ENCODE measurements around the gene PSD. TPM values are rescaled to one million over a fixed set of nuclear protein-coding genes. Genes with fewer than 3 reads are reported as not detected.
A peak's percentile ranks its signal among the peaks of the same experiment; 100 is the strongest.

The PSD gene
- total and polyA plus RNA-seq, 9 of the 15 experiments (the other 6 are each of a cell fraction or from before 2014, with no cell fraction given), result 0.11 to 1.7 (median 0.54) TPM; not detected in 2

DNA sequence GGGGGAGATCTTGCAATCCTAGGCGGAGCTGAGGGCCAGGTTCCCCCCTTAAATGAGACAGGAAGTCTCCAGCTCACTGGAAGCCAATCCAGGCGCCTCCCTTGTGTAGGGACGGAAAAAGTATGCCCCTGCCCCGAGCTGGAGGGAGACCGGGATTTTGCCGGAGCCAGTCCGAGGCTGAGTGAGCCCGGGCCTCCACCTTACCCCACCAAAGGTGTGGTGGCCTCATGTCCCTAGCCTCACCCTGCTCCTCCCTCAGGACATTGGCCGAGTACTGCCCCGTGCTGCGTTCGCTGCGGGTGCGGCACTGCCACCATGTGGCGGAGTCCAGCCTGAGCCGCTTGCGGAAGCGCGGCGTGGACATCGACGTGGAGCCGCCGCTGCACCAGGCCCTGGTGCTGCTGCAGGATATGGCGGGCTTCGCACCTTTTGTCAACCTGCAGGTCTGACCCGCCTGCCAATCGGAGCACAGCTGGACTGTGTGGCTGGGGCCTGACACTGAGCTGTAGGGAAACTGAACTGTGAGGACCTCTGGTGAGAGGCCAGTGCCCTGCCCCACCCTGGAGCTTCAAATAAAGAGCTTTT lies 4.1 kb upstream of the PSD start (continued):
- TF ChIP-seq CBFB (CRISPR knock-in tag; IDR thresholded peaks at IDR 0.05) (no peak; the same call in 1 of the 2 replicates), RBM34 (IDR thresholded peaks at IDR 0.05; ENCODE audit: borderline replicate concordance, insufficient read depth, low read length) (no peak), ZNF143 (CRISPR knock-in tag; IDR thresholded peaks at IDR 0.05) (peak; percentile 5; the same call in 1 of the 2 replicates), EGR1 (conservative IDR thresholded peaks at IDR 0.05) (no peak), NFIC (IDR thresholded peaks at IDR 0.05) (0 out of 2 replicates have a peak, but pooled peaks have one; percentile 13), IFI16 (CRISPR knock-in tag; IDR thresholded peaks at IDR 0.05) (no peak), HNRNPLL (IDR thresholded peaks at IDR 0.05; ENCODE audit: low read depth, low read length, poor library complexity, severe bottlenecking) (peak; percentile 58), CBX5 (IDR thresholded peaks at IDR 0.05; ENCODE audit: borderline replicate concordance, low read depth) (no peak; the same call in 1 of the 2 replicates), NFATC3 (IDR thresholded peaks at IDR 0.05) (no peak), PHTF2 (CRISPR knock-in tag; IDR thresholded peaks at IDR 0.05) (no peak)
- TF ChIP-seq, protein P1, sequence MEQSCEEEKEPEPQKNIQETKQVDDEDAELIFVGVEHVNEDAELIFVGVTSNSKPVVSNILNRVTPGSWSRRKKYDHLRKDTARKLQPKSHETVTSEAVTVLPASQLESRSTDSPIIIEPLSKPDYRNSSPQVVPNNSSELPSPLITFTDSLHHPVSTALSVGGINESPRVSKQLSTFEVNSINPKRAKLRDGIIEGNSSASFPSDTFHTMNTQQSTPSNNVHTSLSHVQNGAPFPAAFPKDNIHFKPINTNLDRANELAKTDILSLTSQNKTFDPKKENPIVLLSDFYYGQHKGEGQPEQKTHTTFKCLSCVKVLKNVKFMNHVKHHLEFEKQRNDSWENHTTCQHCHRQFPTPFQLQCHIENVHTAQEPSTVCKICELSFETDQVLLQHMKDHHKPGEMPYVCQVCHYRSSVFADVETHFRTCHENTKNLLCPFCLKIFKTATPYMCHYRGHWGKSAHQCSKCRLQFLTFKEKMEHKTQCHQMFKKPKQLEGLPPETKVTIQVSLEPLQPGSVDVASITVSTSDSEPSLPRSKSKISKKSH (CRISPR knock-in tag; IDR thresholded peaks at IDR 0.05), result no peak
- TF ChIP-seq, protein P2, sequence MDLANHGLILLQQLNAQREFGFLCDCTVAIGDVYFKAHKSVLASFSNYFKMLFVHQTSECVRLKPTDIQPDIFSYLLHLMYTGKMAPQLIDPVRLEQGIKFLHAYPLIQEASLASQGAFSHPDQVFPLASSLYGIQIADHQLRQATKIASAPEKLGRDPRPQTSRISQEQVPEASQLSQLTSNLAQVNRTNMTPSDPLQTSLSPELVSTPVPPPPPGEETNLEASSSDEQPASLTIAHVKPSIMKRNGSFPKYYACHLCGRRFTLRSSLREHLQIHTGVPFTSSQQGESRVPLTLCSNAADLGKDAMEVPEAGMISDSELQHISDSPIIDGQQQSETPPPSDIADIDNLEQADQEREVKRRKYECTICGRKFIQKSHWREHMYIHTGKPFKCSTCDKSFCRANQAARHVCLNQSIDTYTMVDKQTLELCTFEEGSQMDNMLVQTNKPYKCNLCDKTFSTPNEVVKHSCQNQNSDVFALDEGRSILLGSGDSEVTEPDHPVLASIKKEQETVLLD (IDR thresholded peaks at IDR 0.05), result peak; percentile 69; the same call in 1 of the 2 replicates
- TF ChIP-seq, protein P3, sequence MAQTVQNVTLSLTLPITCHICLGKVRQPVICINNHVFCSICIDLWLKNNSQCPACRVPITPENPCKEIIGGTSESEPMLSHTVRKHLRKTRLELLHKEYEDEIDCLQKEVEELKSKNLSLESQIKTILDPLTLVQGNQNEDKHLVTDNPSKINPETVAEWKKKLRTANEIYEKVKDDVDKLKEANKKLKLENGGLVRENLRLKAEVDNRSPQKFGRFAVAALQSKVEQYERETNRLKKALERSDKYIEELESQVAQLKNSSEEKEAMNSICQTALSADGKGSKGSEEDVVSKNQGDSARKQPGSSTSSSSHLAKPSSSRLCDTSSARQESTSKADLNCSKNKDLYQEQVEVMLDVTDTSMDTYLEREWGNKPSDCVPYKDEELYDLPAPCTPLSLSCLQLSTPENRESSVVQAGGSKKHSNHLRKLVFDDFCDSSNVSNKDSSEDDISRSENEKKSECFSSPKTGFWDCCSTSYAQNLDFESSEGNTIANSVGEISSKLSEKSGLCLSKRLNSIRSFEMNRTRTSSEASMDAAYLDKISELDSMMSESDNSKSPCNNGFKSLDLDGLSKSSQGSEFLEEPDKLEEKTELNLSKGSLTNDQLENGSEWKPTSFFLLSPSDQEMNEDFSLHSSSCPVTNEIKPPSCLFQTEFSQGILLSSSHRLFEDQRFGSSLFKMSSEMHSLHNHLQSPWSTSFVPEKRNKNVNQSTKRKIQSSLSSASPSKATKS (CRISPR knock-in tag; IDR thresholded peaks at IDR 0.05), result no peak
- TF ChIP-seq, protein P4, sequence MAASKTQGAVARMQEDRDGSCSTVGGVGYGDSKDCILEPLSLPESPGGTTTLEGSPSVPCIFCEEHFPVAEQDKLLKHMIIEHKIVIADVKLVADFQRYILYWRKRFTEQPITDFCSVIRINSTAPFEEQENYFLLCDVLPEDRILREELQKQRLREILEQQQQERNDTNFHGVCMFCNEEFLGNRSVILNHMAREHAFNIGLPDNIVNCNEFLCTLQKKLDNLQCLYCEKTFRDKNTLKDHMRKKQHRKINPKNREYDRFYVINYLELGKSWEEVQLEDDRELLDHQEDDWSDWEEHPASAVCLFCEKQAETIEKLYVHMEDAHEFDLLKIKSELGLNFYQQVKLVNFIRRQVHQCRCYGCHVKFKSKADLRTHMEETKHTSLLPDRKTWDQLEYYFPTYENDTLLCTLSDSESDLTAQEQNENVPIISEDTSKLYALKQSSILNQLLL (CRISPR knock-in tag; IDR thresholded peaks at IDR 0.05; ENCODE audit: borderline replicate concordance), result no peak
- TF ChIP-seq, protein P5, sequence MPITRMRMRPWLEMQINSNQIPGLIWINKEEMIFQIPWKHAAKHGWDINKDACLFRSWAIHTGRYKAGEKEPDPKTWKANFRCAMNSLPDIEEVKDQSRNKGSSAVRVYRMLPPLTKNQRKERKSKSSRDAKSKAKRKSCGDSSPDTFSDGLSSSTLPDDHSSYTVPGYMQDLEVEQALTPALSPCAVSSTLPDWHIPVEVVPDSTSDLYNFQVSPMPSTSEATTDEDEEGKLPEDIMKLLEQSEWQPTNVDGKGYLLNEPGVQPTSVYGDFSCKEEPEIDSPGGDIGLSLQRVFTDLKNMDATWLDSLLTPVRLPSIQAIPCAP (CRISPR knock-in tag; IDR thresholded peaks at IDR 0.05; ENCODE audit: borderline replicate concordance), result no peak
- TF ChIP-seq, protein P6, sequence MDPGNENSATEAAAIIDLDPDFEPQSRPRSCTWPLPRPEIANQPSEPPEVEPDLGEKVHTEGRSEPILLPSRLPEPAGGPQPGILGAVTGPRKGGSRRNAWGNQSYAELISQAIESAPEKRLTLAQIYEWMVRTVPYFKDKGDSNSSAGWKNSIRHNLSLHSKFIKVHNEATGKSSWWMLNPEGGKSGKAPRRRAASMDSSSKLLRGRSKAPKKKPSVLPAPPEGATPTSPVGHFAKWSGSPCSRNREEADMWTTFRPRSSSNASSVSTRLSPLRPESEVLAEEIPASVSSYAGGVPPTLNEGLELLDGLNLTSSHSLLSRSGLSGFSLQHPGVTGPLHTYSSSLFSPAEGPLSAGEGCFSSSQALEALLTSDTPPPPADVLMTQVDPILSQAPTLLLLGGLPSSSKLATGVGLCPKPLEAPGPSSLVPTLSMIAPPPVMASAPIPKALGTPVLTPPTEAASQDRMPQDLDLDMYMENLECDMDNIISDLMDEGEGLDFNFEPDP (CRISPR knock-in tag; IDR thresholded peaks at IDR 0.05), result no peak
